GM03348 (cell line): ENCODE data around the gene POLR2F.
"Not testable (repeated sequence)": the region's sequence is repeated elsewhere in the genome, so short reads cannot be mapped to it uniquely, and the experiment has no call there.

ENCODE experiments used
- DNase-seq: peaks from one replicate; pipeline ENCODE4 v3.0.0; 2012; ENCODE audit warnings: low spot score

The POLR2F gene

GRCh38 chr22:37954686-37955085, 1.2 kb downstream of the POLR2F start:
- no peak for DNase-seq

- DNase-seq = not testable (repeated sequence)
Measured at GRCh38 chr22:37955825-37956397, 2.4 kb downstream of the POLR2F start.

DNA sequence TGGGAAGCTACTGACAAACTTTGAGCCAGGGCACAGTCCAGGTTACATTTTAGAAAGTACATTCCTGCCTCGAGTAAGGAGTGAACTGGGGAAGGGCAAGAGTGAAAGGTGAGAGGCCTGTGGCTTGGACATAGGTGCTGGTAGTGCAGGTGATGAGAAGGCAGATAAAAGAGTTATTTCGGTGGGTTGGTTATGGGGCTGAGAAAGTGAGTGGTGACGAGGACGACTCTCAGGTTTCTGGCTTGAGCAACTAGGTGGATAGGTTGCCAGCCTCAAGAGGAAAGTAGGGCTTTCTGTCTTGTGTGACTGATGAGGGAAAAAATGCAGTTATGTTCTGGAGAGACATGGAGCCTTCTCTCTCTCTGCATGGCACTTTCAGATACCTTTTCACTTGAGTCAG, 3.7 kb downstream of the POLR2F start:
- no peak for DNase-seq

GRCh38 chr22:37959231-37959825, 5.8 kb downstream of the POLR2F start:
- DNase-seq = no peak

GRCh38 chr22:37961062-37961461, 7.6 kb downstream of the POLR2F start:
- no peak for DNase-seq

DNA sequence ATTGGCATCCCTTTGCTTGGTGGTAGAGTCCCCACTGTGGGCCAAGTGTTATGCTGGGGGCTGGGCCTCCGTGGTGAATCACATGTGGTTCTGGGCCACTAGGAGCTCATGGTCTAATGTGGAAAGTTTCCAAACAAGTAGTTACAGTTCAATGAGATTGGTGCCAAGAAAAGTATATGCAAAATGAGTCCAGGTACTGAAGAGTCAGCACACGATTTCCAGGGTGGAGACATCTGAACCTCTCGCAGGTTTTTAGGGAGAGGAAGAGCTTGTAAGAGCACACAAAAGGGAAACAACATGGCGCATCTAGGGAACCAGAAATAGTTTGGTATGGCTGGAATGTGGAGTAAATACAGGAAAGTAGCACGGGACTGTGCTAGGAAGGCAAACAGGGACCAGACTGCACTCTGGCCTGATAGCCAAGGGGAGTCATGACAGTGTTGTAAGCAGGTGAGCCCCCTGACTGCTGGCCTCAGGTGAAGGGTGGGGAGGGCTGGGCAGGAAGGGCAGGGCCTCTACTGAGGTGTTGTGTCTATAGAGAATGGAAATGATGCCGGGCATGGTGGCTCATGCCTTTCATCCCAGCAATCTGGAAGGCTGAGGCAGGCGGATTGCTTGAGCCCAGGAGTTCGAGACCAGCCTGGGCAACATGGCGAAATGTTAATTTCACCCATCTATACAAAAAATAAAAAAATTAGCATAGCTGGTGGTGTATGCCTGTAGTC, 12.6 kb downstream of the POLR2F start:
- no peak for DNase-seq

- DNase-seq = no peak
Measured at GRCh38 chr22:37967147-37967546, 13.6 kb downstream of the POLR2F start.

DNA sequence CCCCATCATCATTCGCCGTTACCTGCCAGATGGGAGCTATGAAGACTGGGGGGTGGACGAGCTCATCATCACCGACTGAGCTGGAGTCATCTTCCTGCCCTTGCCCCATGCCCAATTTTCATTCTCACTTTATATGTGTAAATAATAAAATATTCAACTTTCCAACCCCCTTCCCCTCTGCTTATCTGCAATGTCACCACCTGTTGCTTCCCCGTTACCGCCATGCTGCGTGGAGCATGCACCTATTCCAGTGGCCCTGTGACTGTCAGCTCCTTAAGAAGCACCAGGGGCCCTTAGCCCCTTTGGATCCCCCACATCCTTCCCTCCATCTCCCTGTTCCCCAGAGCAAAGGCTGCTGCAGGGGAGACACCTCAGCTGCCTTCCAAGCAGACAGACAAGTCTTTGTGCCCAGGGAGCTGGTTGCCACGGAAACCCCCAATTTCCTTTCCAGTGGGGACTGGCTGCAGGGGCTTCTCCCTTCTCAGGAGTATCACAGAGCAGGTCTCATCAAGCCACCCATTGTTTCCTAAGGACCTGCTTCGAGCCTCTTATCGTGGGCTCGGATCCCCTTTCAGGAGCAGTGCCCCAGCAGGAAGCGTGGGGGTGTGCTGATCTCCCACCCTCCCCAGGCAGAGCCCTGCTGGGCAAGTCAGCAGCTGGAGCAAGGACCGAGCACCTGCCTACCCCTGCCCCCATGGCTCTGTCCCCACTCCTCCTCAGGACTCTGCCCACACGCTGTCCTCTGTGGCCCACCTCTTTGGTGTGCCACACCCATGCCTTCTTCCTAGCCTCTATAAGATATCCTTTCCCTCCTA, 14.3 kb downstream of the POLR2F start:
- DNase-seq = no peak

GRCh38 chr22:37968452-37969251, 15.2 kb downstream of the POLR2F start:
- DNase-seq = no peak

GRCh38 chr22:37970864-37971263, 17.4 kb downstream of the POLR2F start:
- DNase-seq = no peak

DNA sequence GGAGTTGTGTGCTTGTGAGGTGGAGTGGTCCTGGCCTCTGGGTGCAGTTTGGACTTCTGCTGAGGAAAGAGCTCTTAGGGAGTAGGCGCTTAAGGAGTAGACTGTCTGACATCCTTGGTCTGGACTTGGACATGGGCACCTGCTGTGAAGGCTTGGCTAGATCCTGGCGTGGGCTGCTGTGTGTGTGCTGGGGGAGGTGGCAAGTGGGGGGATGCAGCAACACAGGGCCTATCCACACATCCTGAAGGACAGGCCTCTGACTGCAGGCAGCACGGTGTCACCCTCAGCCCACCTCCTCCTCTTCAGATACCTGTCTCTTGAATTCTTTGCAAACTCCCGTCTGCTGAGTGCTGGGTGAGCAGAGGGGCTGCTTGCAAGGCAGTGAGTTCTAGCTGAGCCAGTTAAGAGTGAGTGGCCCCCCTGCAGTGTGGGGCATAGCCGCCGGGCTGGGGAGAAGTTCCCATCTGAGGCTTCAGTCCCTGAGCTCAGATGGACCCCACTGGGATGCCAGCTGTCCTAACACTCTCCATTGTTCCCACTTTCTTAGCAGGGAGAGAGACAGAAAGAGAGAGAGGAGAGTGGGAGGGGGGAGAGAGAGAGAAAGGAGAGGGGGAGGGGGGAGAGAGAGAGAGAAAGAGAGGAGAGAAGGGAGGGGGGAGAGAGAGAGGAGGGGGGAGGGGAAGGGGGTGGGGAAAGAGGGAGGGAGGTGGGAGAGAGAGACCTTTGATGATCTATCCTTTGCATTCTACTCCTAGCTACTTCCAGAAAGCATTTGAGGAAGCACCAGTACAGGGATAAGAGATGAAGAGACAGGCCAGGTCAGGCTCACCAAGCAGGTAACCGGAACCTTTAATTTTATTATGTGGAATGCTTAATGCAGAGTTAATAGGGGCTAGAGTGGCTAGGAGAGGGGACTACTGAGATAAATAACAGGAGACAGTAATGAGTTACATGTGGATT, 18.3 kb downstream of the POLR2F start:
- DNase-seq = no peak

DNA sequence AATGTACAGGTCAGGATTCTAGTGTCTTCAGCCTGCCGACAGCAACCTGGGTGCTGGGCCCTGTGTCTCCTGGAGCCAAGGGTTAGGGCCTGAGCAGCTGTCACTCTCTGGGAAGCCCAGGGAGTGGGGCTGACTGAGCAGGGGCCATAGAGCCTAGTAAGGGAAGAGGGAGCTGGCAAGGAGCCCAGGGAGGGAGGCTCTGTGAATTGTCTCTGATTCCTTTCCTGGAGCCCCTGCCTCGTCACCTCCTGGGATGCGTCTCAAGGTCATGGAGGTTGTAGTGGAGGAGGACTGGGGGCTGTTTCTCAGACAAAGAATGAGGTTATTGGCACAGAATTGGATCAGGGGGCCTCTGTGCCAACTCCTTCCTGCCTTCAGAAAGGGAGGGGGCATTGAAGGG, 19.0 kb downstream of the POLR2F start:
- no peak for DNase-seq

DNA sequence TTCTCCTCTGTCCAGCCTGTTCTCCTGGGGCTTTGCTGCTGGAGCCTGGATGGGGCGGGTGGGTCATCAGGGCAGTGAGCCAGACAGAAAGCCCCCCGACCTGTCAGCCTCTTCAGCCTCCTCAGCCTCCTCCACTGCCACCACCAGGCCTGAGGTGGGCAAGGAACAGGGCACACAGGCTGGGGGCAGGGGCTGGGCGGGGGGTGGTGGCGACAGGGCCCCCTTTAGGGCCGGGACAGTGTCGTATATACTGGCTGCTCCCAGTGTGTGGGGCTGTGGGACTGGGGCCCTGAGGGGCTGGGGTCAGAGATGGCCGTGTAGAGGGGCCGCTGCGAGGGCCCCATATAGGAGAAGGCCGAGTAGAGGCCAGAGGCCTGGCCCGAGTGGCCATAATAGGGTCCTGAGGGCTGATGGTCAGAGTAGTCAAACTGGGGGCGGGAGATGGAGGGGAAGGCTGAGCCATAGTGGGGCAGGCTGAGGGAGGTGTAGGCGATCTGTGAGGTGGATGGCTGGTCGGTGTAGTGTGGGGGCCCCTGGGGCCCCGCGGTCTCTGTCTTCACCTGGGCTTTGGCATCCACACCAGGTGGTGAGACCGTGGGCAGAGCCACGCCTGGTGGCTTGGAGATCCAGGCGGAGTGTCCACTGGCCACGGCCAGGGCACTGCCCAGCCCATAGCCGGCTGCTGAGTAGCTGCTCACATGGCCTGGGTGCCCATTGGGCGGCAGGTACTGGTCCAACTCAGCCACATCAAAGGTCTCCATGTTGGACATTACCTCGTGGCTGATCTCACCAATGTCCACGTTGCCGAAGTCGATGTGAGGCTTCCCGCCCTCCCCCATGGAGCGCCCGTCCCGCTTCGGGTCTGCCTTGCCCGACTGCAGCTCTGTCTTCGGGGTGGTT, 20.0 kb downstream of the POLR2F start:
- DNase-seq = no peak

- no peak for DNase-seq
Measured at GRCh38 chr22:37975153-37975552, 21.7 kb downstream of the POLR2F start.

DNA sequence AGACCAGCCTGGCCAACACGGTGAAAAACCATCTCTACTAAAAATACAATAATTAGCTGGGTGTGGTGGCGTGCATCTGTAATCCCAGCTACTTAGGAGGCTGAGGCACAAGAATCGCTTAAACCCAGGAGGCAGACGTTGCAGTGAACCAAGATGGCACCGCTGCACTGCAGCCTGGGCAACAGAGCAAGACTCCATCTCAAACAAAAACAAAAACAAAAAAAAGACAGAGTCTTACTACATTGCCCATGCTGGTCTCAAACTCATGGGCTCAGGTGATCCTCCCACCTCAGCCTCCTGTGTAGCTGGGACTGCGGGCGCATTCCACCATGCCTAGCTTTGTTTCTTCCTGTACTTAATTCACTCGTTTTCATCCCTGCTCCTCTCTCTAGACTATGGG, 22.5 kb downstream of the POLR2F start:
- not testable (repeated sequence) for DNase-seq

GRCh38 chr22:37976547-37976946, 23.0 kb downstream of the POLR2F start:
- DNase-seq = no peak

DNA sequence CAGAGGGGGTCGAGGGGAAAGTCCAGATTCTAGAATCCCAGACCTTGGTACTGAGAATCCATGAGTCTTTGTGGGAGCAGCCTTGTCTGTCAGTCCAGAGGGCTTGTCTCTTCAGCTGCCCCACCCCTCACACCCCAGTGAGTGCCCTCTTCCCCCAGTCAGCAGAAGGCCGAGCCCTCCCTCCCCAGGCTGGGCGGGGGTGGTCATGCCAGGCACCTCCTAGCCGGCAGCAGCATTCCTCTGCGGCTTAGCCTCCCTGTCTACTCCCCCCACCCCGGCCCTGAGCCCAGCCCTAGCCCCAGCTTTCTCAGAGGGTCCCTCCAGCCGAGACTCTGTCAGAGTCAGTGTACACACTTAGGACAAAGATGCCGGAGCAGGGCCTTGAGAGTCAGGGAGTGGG, 26.3 kb downstream of the POLR2F start:
- DNase-seq = no peak

DNA sequence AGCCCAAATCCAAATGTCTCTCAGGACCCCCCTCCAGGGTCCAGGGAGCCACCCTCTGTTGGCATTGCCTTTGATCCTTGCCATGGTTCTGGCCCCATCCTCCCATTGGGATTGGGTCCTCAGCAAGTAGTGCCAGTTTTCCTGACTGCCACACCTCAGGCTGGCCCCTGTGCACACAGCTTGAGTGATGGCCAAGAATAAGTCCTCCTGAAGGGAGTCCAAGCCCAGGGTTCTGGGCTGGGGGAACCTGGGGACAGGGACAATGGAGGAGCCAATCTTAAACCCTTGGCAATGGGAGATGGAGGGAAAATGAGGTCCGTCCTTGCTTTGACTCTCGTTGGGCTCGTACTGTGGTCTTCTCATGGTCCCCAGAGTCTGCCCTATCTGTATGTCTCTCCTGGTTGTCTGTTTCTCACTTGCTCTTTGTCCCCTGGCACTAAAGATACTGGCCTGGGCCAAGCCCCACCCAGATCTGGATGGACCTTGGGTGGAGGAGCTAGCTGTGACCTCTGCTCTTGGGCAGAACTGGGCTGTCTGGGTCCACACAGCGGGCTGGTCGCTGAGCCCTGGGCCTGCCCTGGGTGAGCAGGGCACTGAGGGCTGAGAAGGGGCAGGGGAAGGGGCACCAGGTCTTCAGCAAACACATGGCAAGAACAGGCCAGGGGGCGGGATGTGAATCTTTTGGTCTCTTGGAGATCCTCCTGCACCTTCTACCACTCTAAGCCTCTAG, 27.9 kb downstream of the POLR2F start:
- no peak for DNase-seq
